B cell (primary cell): ENCODE measurements around the gene WDFY2. TPM values are rescaled to one million over a fixed set of nuclear protein-coding genes. Genes with fewer than 3 reads are reported as not detected.

ENCODE experiments used
- ATAC-seq: fragments of 200-7000 bp; cut with Tn5 transposase; one replicate; pipeline ENCODE4 v1.10.0; 2021; ENCODE audit warnings: low read depth, mild to moderate bottlenecking, moderate number of reproducible peaks, moderate library complexity
- CTCF ChIA-PET: fragments of 350-600 bp; sonication (Branson Sonifier 250); formaldehyde crosslinking; loops from one replicate; lab custom pipeline; 2021; ENCODE audit warnings: antibody characterized with exemption, inconsistent platforms; lab: Charles Lee
- POLR2A ChIA-PET: fragments of 350-600 bp; sonication (Branson Sonifier 250); formaldehyde crosslinking; loops from one replicate; lab custom pipeline; 2021; ENCODE audit warnings: antibody characterized with exemption; lab: Charles Lee
- DNase-seq: peaks from one replicate; pipeline ENCODE4 v3.0.0; 2013
- H2AFZ ChIP-seq: 2 replicates; pipeline ENCODE4 v1.6.1; 2012; ENCODE audit warnings: mild to moderate bottlenecking, low read depth, low read length; ENCODE audit not compliant: insufficient read depth, poor library complexity, severe bottlenecking
- H3K27ac ChIP-seq, 2 donors: 1 replicate in 1 of 2; 2 replicates in 1 of 2; pipeline ENCODE4 v1.5.1; 2012 to 2013; ENCODE audit warnings: low read length in 2 of 2, mild to moderate bottlenecking in 2 of 2, moderate library complexity in 1 of 2
- H3K27me3 ChIP-seq, 4 experiments: fragments of 200-600 bp in 1 of 4; sonication (generic) in 1 of 4; replicated peaks in 1 of 4; 1 replicate in 2 of 4; 2 replicates in 2 of 4; pipeline versions ENCODE4 v1.6.1 to v1.7.0; 2013 to 2016; ENCODE audit warnings: low read length in 3 of 4, mild to moderate bottlenecking in 2 of 4, mixed read lengths in 1 of 4, moderate library complexity in 1 of 4; ENCODE audit not compliant: insufficient read depth in 4 of 4, control insufficient read depth in 3 of 4; ENCODE audit errors: control extremely low read depth in 1 of 4
- H3K36me3 ChIP-seq, 2 experiments: replicated peaks in 1 of 2; 1 replicate in 1 of 2; 2 replicates in 1 of 2; pipeline versions ENCODE4 v1.6.1 to v1.7.1; 2013; ENCODE audit warnings: low read length in 1 of 2; ENCODE audit not compliant: insufficient read depth in 2 of 2, control insufficient read depth in 1 of 2; ENCODE audit errors: control extremely low read depth in 1 of 2, extremely low read depth in 1 of 2
- H3K4me1 ChIP-seq, 2 donors: fragments of 200-600 bp in 1 of 2; sonication (generic) in 1 of 2; 1 replicate in 1 of 2; 2 replicates in 1 of 2; pipeline versions ENCODE4 v1.5.1 to v1.6.1; 2013 to 2017; ENCODE audit warnings: low read length in 2 of 2; ENCODE audit not compliant: control insufficient read depth in 2 of 2, insufficient read depth in 2 of 2
- H3K4me2 ChIP-seq: replicated peaks from 2 replicates; pipeline ENCODE3; 2012; ENCODE audit warnings: mild to moderate bottlenecking, low read depth, low read length; ENCODE audit not compliant: poor library complexity, severe bottlenecking
- H3K4me3 ChIP-seq, 5 experiments: fragments of 200-600 bp in 1 of 5; sonication (generic) in 1 of 5; 1 replicate in 3 of 5; 2 replicates in 2 of 5; pipeline versions ENCODE4 v1.5.1 to v1.7.0; 2011 to 2016; ENCODE audit warnings: low read length in 4 of 5, mild to moderate bottlenecking in 4 of 5, low read depth in 2 of 5, control low read depth in 1 of 5, moderate library complexity in 1 of 5; ENCODE audit not compliant: insufficient read depth in 1 of 5; ENCODE audit errors: control extremely low read depth in 1 of 5, extremely low read depth in 1 of 5
- H3K79me2 ChIP-seq: fragments of 200-600 bp; sonication (generic); one replicate; pipeline ENCODE4 v1.6.0; 2016; ENCODE audit warnings: low read length; ENCODE audit not compliant: control insufficient read depth, insufficient read depth
- H3K9ac ChIP-seq: fragments of 200-600 bp; sonication (generic); 2 replicates; pipeline ENCODE4 v1.6.1; 2017; ENCODE audit warnings: mild to moderate bottlenecking, low read length, moderate library complexity
- H3K9me3 ChIP-seq, 3 donors: one replicate each; pipeline versions ENCODE4 v1.6.1 to v1.7.1; 2013; ENCODE audit warnings: low read length in 2 of 3; ENCODE audit not compliant: control insufficient read depth in 2 of 3, insufficient read depth in 1 of 3; ENCODE audit errors: control extremely low read depth in 1 of 3
- H4K20me1 ChIP-seq: 2 replicates; pipeline ENCODE4 v1.6.0; 2012; ENCODE audit warnings: mild to moderate bottlenecking, low read length; ENCODE audit not compliant: insufficient read depth, control insufficient read depth, poor library complexity, severe bottlenecking
- H3K27ac Mint-ChIP-seq: one replicate; pipeline ENCODE4 v1.8.0; 2021; ENCODE audit warnings: mixed read lengths
- H3K27me3 Mint-ChIP-seq: one replicate; pipeline ENCODE4 v1.8.0; 2021; ENCODE audit warnings: mixed read lengths
- H3K4me1 Mint-ChIP-seq: one replicate; pipeline ENCODE4 v1.8.0; 2021; ENCODE audit warnings: mixed read lengths
- H3K4me3 Mint-ChIP-seq: one replicate; pipeline ENCODE4 v1.8.0; 2021; ENCODE audit warnings: mixed read lengths
- H3K9me3 Mint-ChIP-seq: one replicate; pipeline ENCODE4 v1.8.0; 2022; ENCODE audit warnings: mixed read lengths; ENCODE audit not compliant: insufficient read depth
- EZH2 ChIP-seq: IDR thresholded peaks from 2 replicates; pipeline ENCODE4 v1.6.1; 2012; ENCODE audit warnings: borderline replicate concordance, low read depth, mild to moderate bottlenecking, moderate library complexity, low read length; ENCODE audit not compliant: insufficient read depth, poor library complexity, severe bottlenecking
- WGBS: methylation state at CpG from one replicate; pipeline ENCODE4 v1.1.5; 2013; ENCODE audit warnings: missing lambda C conversion rate; ENCODE audit not compliant: insufficient coverage; 5-methylcytosine and 5-hydroxymethylcytosine counted together
- intact Hi-C: fragments of 100-400 bp; cut with micrococcal nuclease; formaldehyde crosslinking; loops from one replicate; pipeline ENCODE4 v1.10.0; 2022
- polyA plus RNA-seq: library from polyadenylated mRNA; depleted of rRNA; stranded (reverse); fragments of >200 nt; gene quantifications from 2 replicates; pipeline ENCODE4 v1.2.3, GENCODE V29; 2012
- total RNA-seq, 2 donors: library from RNA; stranded (reverse); fragments of 120-200 nt in 1 of 2; gene quantifications; 1 replicate in 1 of 2; 2 replicates in 1 of 2; pipeline versions ENCODE4 v1.2.3 to v1.2.4, GENCODE V29; 2013 to 2022
- TF ChIP-seq, protein P1 (sequence below): fragments of 200-600 bp; IDR thresholded peaks from one replicate; pipeline ENCODE4 v1.8.0; 2022; ENCODE audit warnings: antibody characterized with exemption, mild to moderate bottlenecking

WDFY2 gene
- total and polyA plus RNA-seq, 2 donors (not counting 1 experiment from before 2014, with no cell fraction given): 12.4 to 47.7 TPM

DNA sequence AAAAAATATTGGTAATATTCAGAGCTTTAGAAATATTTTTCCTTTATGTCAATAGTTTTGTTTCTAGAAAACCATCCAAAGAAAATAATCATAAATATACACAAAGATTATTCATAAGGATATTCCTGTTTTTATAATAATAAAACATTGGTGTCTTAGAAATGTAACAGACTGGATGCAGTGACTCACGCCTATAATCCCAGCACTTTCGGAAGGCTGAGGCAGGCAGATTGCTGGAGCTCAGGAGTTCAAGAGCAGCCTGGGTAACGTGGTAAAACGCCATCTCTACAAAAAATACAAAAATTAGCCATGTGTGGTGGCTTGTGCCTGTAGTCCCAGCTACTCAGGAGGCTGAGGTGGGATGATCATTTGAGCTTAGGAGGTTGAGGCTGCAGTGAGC lies 112.9 kb downstream of the WDFY2 start:
- Histone ChIP-seq H3K4me3 (no peak overlapping the region), H3K36me3 (peaks cover 0 to 1% of the 10 kb centered on the region in 2 experiments), H4K20me1 (no peaks in the 10 kb centered on the region), H3K27ac (no peak overlapping the region), H2AFZ (no peak overlapping the region), H3K27me3 (no peaks in the 10 kb centered on the region), H3K9me3 (no peaks in the 10 kb centered on the region), H3K79me2 (peaks cover 4% of the 10 kb centered on the region), H3K4me2 (no peak overlapping the region), H3K4me1 (no peaks in the 10 kb centered on the region), H3K9ac (no peak overlapping the region)
- no peak overlapping the region for H3K27ac Mint-ChIP-seq
- peaks cover 4% of the 10 kb centered on the region for H3K4me1 Mint-ChIP-seq
- intact Hi-C loops: loop anchor here (5.0 kb wide), 1 partner anchor 65 kb away; no protein-coding TSS in a partner anchor
- H3K27me3 Mint-ChIP-seq: no peaks in the 10 kb centered on the region
- no peak for ATAC-seq
- no peak overlapping the region for H3K4me3 Mint-ChIP-seq
- H3K9me3 Mint-ChIP-seq: peaks cover 2% of the 10 kb centered on the region
- POLR2A ChIA-PET: no interaction called here
- DNase-seq: no peak
- CTCF ChIA-PET: interaction anchor here (0.7 kb wide), 1 partner anchor 82 kb away, joined by 7 read pairs; no protein-coding TSS in a partner anchor
- no peak for TF ChIP-seq EZH2
- TF ChIP-seq, protein P1, sequence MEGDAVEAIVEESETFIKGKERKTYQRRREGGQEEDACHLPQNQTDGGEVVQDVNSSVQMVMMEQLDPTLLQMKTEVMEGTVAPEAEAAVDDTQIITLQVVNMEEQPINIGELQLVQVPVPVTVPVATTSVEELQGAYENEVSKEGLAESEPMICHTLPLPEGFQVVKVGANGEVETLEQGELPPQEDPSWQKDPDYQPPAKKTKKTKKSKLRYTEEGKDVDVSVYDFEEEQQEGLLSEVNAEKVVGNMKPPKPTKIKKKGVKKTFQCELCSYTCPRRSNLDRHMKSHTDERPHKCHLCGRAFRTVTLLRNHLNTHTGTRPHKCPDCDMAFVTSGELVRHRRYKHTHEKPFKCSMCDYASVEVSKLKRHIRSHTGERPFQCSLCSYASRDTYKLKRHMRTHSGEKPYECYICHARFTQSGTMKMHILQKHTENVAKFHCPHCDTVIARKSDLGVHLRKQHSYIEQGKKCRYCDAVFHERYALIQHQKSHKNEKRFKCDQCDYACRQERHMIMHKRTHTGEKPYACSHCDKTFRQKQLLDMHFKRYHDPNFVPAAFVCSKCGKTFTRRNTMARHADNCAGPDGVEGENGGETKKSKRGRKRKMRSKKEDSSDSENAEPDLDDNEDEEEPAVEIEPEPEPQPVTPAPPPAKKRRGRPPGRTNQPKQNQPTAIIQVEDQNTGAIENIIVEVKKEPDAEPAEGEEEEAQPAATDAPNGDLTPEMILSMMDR: no peak
- WGBS: no CpG with 5 or more reads among the region's 4 CpGs

DNA sequence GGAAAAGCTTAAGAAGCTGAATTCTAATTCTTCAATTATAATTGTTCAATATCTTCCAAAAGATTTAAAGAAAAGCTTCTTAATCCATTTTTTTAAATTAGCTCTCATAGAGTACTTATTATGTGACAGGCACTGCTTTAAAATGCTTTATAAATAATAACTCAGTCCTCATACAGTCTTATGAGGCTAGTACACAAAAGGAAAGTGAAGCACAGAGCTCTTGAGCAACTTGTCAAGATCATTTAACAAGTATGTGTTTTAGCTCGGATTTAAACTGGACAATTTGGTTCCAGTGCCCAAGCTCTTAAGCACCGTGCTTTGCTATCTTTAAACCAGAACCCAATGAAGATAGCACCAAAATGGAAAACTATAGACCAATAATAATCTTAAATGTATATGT lies 113.6 kb downstream of the WDFY2 start:
- ChIA-PET CTCF (interaction anchor here (0.7 to 0.8 kb wide), 3 partner anchors 23 to 82 kb away, joined by 3 to 7 read pairs (median 5); no protein-coding TSS in a partner anchor), POLR2A (no interaction called here)
- Histone ChIP-seq H3K4me3 (no peak overlapping the region), H3K4me2 (no peak overlapping the region), H3K9me3 (no peaks in the 10 kb centered on the region), H3K27ac (no peak overlapping the region), H3K9ac (no peak overlapping the region), H3K36me3 (peaks cover 0 to 1% of the 10 kb centered on the region in 2 experiments), H3K27me3 (no peaks in the 10 kb centered on the region), H3K79me2 (peaks cover 4% of the 10 kb centered on the region), H3K4me1 (no peaks in the 10 kb centered on the region), H4K20me1 (no peaks in the 10 kb centered on the region), H2AFZ (no peak overlapping the region)
- Mint-ChIP-seq H3K4me1 (peaks cover 6% of the 10 kb centered on the region), H3K27ac (no peak overlapping the region), H3K4me3 (no peak overlapping the region), H3K27me3 (no peaks in the 10 kb centered on the region), H3K9me3 (peaks cover 2% of the 10 kb centered on the region)
- intact Hi-C loops: loop anchor here (5.0 kb wide), 1 partner anchor 66 kb away; no protein-coding TSS in a partner anchor
- no CpG with 5 or more reads among the region's 2 CpGs for WGBS
- no peak for DNase-seq
- no peak for ATAC-seq
- TF ChIP-seq, protein P1: no peak
- no peak for TF ChIP-seq EZH2
